HCT116 (cell line): ENCODE data around the gene LYRM4.

Experiments
- CEBPB ChIP-seq: IDR thresholded peaks from 2 replicates; pipeline ENCODE4 v1.6.1; 2012; ENCODE audit warnings: low read depth
- FOSL1 ChIP-seq: IDR thresholded peaks from 2 replicates; pipeline ENCODE4 v1.6.1; 2012; ENCODE audit warnings: low read depth
- POLR2A ChIP-seq: IDR thresholded peaks from 2 replicates; pipeline ENCODE4 v1.7.0; 2011; ENCODE audit warnings: borderline replicate concordance; ENCODE audit not compliant: insufficient read depth, insufficient read length; ENCODE audit errors: extremely low read depth
- POLR2AphosphoS5 ChIP-seq: IDR thresholded peaks from 2 replicates; pipeline ENCODE4 v1.6.1; 2011; ENCODE audit warnings: mild to moderate bottlenecking, low read depth, low read length, moderate library complexity
- ZNF274 ChIP-seq: fragments of 200-500 bp; sonication (Bioruptor generic); IDR thresholded peaks from 2 replicates; pipeline ENCODE4 v1.6.1; 2014; ENCODE audit warnings: mild to moderate bottlenecking, low read depth, low read length, inconsistent platforms
- TF ChIP-seq, protein P1 (sequence below), 3 experiments: fragments of 200-600 bp in 1 of 3; sonication (generic) in 1 of 3; IDR thresholded peaks in 2 of 3; conservative IDR thresholded peaks in 1 of 3; 2 replicates each; pipeline ENCODE4 v1.5.1; 2012 to 2017; ENCODE audit warnings: low read depth in 2 of 3, low read length in 2 of 3, antibody characterized with exemption in 1 of 3, borderline replicate concordance in 1 of 3, control low read depth in 1 of 3, mild to moderate bottlenecking in 1 of 3, mixed read lengths in 1 of 3, mixed run types in 1 of 3, moderate library complexity in 1 of 3; ENCODE audit not compliant: insufficient read depth in 1 of 3

DNA sequence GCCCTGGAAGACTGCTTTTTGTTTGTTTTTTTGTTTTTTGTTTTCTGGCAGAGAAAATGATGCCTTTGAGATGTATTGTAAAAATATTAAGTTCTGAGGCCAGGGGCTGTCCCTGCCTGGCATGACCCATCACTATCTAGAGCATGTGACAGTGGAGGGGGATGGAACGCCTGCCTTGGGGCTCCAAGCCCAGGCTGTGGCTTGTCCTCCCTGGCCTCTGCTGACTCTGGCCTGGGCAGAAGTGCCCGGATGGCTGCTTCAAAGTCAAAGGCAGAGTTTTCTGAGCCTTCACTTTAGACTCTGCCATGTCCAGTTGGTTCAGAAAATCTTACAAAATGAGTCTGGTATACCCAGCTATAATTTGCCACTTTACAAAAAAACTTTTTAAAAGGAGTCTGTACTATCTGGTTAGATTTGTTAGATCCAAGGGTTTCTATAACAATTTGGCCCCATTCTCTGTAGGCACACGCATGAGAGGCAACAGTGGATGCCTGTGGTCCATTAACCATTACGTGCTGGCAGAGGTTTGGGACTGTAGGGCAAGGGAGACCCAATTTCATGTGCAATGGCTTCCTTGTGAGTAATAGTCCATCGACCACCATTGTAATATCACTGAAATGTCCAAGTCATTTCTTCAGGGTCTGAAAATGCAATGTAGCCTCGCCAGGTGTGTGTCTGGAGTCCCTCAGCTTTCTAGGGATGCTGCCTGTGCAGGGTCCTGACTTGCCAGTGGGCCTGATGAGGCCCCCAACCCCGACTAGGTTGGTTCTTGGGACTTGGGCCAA lies 167.3 kb downstream of the LYRM4 start:
- TF ChIP-seq, protein P1, sequence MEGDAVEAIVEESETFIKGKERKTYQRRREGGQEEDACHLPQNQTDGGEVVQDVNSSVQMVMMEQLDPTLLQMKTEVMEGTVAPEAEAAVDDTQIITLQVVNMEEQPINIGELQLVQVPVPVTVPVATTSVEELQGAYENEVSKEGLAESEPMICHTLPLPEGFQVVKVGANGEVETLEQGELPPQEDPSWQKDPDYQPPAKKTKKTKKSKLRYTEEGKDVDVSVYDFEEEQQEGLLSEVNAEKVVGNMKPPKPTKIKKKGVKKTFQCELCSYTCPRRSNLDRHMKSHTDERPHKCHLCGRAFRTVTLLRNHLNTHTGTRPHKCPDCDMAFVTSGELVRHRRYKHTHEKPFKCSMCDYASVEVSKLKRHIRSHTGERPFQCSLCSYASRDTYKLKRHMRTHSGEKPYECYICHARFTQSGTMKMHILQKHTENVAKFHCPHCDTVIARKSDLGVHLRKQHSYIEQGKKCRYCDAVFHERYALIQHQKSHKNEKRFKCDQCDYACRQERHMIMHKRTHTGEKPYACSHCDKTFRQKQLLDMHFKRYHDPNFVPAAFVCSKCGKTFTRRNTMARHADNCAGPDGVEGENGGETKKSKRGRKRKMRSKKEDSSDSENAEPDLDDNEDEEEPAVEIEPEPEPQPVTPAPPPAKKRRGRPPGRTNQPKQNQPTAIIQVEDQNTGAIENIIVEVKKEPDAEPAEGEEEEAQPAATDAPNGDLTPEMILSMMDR (IDR thresholded peaks at IDR 0.05 in 2 of 3, conservative IDR thresholded peaks at IDR 0.05 in 1 of 3; ENCODE audit: borderline replicate concordance in 1 of 3, insufficient read depth in 1 of 3, low read depth in 2 of 3, low read length in 2 of 3), result no peak
- TF ChIP-seq POLR2A (no peak), CEBPB (no peak), POLR2AphosphoS5 (no peak), FOSL1 (no peak), ZNF274 (no peak)
